ENCODE measurements around the gene EXTL1. TPM values are rescaled to one million over a fixed set of nuclear protein-coding genes. Genes with fewer than 3 reads are reported as not detected.

Gene EXTL1
- total RNA-seq, 1 donor = 0.18 TPM

DNA sequence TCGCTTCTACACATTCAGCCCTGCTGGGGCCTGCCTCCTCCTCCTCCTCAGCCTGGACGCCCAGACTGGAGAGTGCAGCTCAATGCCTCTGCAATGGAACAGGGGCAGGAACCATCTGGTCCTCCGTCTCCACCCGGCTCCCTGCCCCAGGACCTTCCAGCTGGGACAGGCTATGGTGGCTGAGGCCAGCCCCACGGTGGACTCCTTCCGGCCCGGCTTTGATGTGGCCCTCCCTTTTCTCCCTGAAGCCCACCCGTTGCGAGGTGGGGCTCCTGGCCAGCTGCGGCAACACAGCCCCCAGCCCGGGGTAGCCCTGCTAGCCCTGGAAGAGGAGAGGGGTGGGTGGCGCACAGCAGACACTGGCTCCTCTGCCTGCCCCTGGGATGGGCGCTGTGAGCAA lies 1.4 kb downstream of the EXTL1 start:
- no peak overlapping the region for H3K4me3 ChIP-seq (ENCODE audit: low read depth, low read length)

GRCh38 chr1:26023826-26024225 lies 2.3 kb downstream of the EXTL1 start:
- no peak overlapping the region for H3K4me3 ChIP-seq (ENCODE audit: low read depth, low read length)
- DNase-seq (ENCODE audit: low read depth) = no peak
- TF ChIP-seq, protein P1, sequence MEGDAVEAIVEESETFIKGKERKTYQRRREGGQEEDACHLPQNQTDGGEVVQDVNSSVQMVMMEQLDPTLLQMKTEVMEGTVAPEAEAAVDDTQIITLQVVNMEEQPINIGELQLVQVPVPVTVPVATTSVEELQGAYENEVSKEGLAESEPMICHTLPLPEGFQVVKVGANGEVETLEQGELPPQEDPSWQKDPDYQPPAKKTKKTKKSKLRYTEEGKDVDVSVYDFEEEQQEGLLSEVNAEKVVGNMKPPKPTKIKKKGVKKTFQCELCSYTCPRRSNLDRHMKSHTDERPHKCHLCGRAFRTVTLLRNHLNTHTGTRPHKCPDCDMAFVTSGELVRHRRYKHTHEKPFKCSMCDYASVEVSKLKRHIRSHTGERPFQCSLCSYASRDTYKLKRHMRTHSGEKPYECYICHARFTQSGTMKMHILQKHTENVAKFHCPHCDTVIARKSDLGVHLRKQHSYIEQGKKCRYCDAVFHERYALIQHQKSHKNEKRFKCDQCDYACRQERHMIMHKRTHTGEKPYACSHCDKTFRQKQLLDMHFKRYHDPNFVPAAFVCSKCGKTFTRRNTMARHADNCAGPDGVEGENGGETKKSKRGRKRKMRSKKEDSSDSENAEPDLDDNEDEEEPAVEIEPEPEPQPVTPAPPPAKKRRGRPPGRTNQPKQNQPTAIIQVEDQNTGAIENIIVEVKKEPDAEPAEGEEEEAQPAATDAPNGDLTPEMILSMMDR (IDR thresholded peaks at IDR 0.05; ENCODE audit: insufficient read depth, low read length) = no peak

More for the DNA sequence above, 1.4 kb downstream of the EXTL1 start:
- TF ChIP-seq, protein P1 (IDR thresholded peaks at IDR 0.05; ENCODE audit: insufficient read depth, low read length) = no peak
- DNase-seq (ENCODE audit: low read depth) = no peak

GRCh38 chr1:26025060-26025459 lies 3.5 kb downstream of the EXTL1 start:
- H3K4me3 ChIP-seq (ENCODE audit: low read depth, low read length) = no peak overlapping the region
- TF ChIP-seq, protein P1 (IDR thresholded peaks at IDR 0.05; ENCODE audit: insufficient read depth, low read length) = no peak
- DNase-seq (ENCODE audit: low read depth) = no peak

- TF ChIP-seq, protein P1 (IDR thresholded peaks at IDR 0.05; ENCODE audit: insufficient read depth, low read length) = no peak
- no peak for DNase-seq (ENCODE audit: low read depth)
- no peak overlapping the region for H3K4me3 ChIP-seq (ENCODE audit: low read depth, low read length)
Observed at GRCh38 chr1:26025517-26025916, 3.9 kb downstream of the EXTL1 start.

DNA sequence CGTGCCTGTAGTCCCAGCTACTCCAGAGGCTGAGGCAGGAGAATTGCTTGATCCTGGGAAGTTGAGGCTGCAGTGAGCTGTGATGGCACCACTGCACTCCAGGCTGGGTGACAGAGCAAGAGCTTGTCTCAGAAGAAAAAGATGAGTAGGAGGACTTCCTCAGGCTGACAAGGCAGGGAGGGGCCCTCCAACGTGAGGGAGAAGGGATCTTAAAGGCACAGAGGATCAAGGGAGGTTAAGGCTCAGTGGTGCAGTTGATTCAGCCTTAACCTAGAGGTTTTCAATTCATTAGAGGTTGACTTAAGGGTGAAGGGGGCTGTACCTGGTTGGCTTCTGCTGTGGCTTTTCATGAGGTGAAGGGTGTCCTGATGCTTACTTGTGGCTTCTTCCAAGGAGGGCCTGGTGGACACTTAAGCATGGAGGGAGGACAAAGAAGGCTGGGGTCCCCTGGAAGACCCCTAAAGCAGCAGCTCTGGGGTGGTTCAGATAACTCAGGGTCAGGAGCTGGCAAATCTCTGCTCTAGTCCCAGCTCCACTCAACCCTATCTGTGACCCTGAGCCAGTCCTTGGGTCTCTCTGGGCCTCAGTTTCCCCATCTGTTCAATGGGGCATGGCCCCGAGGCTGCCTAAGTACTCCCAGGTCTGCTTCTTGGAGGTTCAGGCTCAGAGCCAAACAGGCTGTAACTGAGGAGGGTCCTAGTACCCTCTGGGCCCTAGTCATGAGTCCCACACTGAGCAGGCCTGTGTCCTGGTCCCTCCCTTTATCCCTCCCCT lies 6.3 kb downstream of the EXTL1 start:
- no peak overlapping the region for H3K4me3 ChIP-seq (ENCODE audit: low read depth, low read length)
- DNase-seq (ENCODE audit: low read depth) = no peak

DNA sequence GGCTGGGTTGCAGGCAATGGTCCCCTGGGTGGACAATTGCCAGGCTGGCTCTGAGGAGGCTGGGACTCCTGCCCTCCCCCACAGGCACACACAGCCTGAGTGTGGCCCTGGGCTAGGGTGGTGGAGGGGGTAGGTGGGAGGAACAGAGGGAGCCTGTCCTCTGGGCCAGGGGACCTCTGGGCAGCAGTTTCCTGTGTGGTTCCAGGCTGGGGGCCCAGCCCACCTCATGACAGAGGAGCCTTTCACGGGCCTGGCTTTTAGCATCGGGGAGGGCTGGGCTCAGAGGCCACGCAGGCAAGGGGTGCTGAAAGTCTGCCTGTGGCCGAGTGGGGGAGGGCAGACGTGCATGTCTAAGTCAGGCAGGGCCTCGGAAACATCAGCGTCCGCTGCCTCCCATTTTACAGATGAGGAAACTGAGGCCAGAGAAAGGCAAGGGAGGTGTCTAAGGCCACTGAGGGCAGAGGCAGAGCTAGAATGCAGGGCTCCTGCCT lies 7.0 kb downstream of the EXTL1 start:
- no peak overlapping the region for H3K4me3 ChIP-seq (ENCODE audit: low read depth, low read length)
- TF ChIP-seq, protein P1 (IDR thresholded peaks at IDR 0.05; ENCODE audit: insufficient read depth, low read length) = no peak
- no peak for DNase-seq (ENCODE audit: low read depth)

More for the DNA sequence above, 6.3 kb downstream of the EXTL1 start:
- TF ChIP-seq, protein P1 (IDR thresholded peaks at IDR 0.05; ENCODE audit: insufficient read depth, low read length) = no peak
